ENCODE measurements around the gene CFAP20.
A peak's percentile ranks its signal among the peaks of the same experiment; 100 is the strongest.

Gene CFAP20

DNA sequence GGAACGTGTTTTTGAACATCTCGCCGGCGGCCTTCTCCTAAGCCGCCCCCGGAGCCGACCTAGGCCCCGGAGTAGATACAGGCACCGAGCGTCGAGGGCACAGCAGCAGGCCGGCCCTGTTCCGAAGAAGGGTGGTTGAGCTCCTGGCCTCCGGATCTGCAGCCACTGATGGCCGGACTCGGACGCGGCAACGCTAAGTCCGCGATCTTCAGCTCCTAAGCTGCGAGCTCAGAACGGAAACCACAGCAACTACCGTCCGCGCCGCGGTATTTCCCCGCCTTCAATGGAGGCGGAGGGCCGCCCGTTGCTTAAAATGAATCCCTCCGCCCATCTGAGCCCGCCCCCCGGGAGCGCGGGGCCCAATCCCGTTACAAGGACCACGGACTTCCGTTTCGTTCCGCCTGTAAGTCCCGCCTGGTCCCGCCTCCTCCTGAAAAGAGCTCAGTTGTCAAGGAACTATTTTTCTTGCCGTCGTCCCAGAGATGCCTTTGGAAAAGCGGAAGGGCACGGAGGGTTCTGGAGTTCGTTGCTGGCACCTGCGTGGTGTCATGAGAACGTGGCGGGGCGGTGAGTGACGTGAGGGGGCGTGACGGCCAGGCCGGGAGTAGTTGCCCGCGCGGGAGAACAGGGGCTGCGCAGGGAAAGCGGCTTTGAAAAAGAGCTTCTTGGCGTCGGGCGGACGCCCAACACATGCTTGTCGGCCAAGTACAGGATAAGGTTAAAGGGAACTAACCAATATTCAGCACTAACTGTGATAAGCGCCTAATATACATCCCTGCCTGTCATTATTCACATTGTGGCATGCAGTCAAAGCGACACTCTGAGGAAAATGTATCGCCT lies at the start of gene CFAP20:
Gene CFAP20, minus strand, starts transcription at position 285 of the 840 bp plus-strand sequence. Its CDS starts 266 bp downstream, at position 19.
- DNase-seq (ENCODE audit: low spot score), result peak; percentile 98

- no peak for DNase-seq (ENCODE audit: low spot score)
These were observed 48.2 kb upstream of the CFAP20 start for GRCh38 chr16:58177353-58177710.

DNA sequence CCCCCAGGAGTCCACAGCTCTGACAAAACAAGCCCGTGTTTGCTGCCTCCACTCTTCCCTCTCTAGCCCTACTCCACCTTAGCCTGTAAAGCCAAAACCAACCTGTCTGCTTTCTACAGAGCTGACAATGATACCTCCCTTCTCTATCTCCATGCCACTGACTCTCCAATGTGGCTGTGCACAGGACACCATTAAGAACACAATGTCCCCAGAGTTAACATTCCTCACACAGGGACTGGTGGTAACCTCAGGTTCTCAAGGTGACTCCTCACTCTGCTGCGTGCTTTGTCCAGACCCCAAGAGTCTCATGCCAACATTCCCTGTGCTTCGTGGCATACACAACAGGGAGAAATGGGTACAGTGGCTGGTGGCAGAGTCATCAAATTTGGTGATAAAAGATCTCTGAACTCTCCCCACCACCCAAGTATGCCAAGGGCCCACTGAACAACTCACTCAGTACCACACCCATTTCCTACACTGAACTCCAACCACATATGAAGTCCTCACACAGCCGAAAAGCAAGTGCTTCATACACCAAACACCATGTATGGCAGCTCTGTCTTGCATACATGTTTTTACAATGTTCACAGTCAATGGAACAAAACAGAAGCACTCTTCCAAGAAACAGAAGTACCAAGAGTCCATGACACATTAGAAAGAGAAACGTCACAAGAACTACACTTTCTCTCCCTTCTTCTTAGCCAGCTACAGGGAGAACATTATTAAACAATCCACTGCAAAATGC lies 47.6 kb upstream of the CFAP20 start:
- DNase-seq (ENCODE audit: low spot score), result no peak

DNA sequence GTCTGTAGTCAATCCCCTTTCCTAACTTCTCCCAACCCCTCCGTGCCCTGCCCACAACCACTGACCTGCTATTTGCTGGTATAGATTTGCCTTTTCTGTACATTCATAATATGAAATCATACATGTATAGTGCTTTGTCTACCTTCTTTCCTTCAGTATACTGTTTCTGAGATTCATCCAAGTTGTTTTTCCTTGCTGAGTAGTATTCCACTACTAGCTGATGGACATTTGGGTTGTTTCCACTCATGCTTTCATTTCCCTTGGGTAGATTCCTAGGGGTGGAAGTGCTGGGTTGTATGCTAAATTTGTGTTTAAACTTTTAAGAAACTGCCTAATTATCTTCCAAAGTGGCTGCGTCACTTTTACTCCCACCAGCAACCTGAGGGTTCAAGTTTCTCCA lies 41.0 kb upstream of the CFAP20 start:
- DNase-seq (ENCODE audit: low spot score), result no peak

DNA sequence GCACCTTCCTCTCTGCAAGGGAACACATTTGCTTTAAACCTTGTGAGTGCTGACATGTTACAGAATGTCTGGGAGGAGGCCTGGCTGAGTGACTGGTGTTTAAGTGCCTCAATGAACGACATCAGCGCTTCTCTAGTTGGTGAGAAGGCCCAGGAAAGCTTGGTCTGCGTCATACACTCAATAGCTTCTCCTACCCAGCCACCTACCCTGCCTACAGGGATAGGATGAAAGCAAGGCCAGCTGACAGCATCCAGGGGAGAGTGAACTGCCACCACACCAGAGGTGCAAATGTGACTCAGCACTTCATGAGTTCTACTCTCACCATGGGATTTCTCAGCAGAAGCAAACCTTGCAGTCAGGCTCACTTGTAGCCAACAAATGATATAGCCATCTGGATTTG lies 31.7 kb upstream of the CFAP20 start:
- no peak for DNase-seq (ENCODE audit: low spot score)

DNA sequence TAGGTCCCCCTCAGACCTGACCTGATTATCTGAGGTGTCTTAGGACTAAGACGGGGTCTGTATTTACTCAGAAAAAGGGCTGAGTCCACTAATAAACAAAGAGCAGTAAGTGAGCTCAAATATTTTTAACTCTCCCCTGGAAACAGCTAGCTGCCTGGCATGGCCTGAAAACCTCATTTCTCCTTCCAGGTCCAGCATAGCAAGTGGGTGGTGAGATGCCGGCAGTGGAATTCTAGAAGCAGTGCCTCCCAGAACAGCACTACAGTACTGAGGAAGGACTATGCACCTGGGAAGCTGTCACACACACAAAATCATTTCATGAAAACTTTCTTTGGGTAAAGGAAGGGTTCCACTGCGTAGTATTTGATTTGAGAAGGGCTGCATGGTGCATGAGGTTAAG lies 29.5 kb upstream of the CFAP20 start:
- no peak for DNase-seq (ENCODE audit: low spot score)

- no peak for DNase-seq (ENCODE audit: low spot score)
These were observed 28.9 kb upstream of the CFAP20 start for GRCh38 chr16:58157951-58158540.

DNA sequence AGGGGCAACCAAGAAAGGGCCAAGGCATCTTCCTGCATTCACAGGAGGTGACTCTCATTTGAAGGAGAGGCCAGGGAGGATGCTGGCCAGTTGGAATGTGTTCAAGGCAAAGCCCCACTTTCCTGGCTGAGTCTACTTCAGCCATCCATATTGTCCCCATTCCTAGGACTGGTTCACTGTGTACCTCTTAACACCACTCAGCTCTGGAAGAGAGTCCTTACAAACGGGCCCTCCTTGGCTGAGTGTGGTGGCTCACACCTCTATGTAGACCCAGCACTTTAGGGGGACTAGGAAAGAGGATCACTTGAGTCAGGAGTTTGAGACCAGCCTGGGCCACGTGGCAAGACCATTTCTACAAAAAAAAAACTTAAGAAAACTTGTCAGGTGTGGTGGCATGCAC lies 28.1 kb upstream of the CFAP20 start:
- no peak for DNase-seq (ENCODE audit: low spot score)

GRCh38 chr16:58155839-58156238 lies 26.7 kb upstream of the CFAP20 start:
- DNase-seq (ENCODE audit: low spot score), result no peak

- DNase-seq (ENCODE audit: low spot score), result no peak
These were observed 25.2 kb upstream of the CFAP20 start for GRCh38 chr16:58154345-58154744.

DNA sequence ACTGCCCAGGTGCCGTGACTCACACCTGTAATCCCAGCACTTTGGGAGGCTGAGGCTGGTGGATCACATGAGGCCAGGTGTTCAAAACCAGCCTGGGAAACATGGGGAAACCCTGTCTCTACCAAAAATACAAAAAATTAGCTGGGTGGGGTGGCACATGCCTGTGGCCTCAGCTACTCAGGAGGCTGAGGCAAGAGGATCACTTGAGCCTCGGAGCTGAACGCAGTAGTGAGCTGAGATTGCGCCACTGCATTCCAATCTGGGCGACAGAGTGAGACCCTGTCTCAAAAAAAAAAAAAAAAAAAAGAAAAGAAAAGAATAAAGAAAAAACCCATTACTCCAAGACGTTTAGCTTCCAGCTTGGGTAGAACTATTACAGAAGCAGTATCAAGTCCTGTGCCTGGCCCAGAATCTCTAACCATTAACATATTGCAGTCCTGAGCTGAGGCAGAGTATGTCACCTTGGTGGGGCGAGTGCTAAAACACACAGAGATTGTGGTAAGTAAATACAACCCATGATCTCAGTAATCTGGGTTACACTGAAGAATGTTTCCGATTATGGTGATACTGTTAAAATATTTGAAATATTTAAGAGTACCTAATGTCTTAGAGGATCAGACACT lies 23.2 kb upstream of the CFAP20 start:
- no peak for DNase-seq (ENCODE audit: low spot score)

GRCh38 chr16:58148526-58148925 lies 19.3 kb upstream of the CFAP20 start:
- no peak for DNase-seq (ENCODE audit: low spot score)

DNA sequence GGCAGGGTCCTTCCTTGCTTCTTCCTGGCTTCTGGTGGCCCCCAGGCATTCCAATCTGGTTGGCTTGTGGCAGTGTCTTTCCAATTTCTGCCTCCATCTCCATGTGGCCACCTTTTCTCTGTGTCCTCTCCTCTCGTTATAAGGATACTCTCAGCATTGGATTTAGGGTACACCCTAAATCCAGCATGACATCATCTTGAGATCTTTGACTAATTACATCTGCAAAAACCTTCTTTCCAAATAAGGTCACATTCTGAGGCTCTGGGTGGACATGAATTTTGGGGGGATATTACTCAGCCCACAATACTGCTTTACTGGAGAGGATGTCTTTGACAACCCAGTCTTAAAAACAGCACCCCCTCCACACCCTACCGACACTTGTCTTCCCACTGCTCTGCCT lies 18.9 kb upstream of the CFAP20 start:
- no peak for DNase-seq (ENCODE audit: low spot score)

GRCh38 chr16:58138852-58139251 lies 9.7 kb upstream of the CFAP20 start:
- no peak for DNase-seq (ENCODE audit: low spot score)

- DNase-seq (ENCODE audit: low spot score), result no peak
These were observed 8.4 kb upstream of the CFAP20 start for GRCh38 chr16:58137581-58137980.

- no peak for DNase-seq (ENCODE audit: low spot score)
These were observed 477 bp downstream of the CFAP20 start for GRCh38 chr16:58128711-58129096.

- DNase-seq (ENCODE audit: low spot score), result no peak
These were observed 975 bp downstream of the CFAP20 start for GRCh38 chr16:58128181-58128631.

DNA sequence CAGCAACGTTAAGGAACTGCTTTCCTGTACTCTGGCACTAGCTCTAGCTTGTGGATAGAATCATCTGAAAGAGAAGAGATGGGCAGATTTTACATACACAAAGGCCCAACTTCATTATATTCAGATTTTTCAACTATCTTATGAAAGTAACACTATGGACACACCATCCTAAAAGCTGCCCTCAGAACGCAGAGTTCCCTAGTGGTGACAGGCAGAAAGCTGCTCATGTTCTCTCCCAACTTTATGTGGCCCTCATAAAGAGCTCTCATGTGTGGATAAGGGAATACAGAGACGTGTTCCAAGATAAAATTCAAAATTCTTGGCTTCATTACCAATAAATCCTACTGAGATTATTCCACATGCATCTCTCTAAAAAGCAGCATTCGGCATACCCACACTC lies 1.5 kb downstream of the CFAP20 start:
- no peak for DNase-seq (ENCODE audit: low spot score)

DNA sequence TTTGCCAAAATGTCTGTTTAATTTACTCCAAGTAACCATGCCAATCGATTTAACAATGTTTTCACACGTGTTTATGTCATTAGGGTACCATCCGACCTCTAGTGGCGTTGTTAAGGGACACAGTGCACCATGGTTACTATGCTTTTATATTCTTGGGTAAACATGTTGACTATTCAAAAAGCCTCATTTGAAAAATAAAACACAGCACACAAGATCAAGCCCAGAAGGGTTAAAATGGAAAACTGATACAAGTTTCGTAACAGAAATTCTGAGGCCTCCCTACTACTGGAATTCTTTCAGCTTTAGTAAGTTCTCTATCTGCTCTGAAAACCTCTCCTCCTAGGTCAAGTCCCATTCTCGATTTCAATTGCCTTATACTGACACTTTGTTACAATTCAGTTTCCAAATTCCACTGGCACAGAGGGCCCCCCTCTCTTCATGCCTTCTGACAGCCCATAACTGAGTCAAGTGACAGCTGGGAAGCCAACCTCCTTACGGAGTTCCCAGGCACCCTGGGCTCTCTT lies 2.1 kb downstream of the CFAP20 start:
- no peak for DNase-seq (ENCODE audit: low spot score)

GRCh38 chr16:58126451-58126961 lies 2.7 kb downstream of the CFAP20 start:
- DNase-seq (ENCODE audit: low spot score), result no peak

- no peak for DNase-seq (ENCODE audit: low spot score)
These were observed 3.3 kb downstream of the CFAP20 start for GRCh38 chr16:58125781-58126335.

- no peak for DNase-seq (ENCODE audit: low spot score)
These were observed 4.1 kb downstream of the CFAP20 start for GRCh38 chr16:58125041-58125440.

Data from kidney capillary endothelial cell (primary cell).